Sciatic nerve (tissue), 2 donors: ENCODE measurements around the gene SEC31B. TPM values are rescaled to one million over a fixed set of nuclear protein-coding genes. Genes with fewer than 3 reads are reported as not detected.

Source experiments
- ATAC-seq: fragments of 200-7000 bp; cut with Tn5 transposase; one replicate; pipeline ENCODE4 v1.9.1; 2020; ENCODE audit warnings: mild to moderate bottlenecking, moderate library complexity
- DNase-seq: peaks from one replicate; pipeline ENCODE4 v3.0.0-alpha.2; 2020; ENCODE audit warnings: low spot score
- intact Hi-C: fragments of 100-400 bp; cut with DNase I; formaldehyde crosslinking; loops from one replicate; pipeline ENCODE4 v1.14.2; 2022
- total RNA-seq: library from RNA; stranded (reverse); fragmentation: NEBNext Ultra II Directional; extraction: Animal tissue kit (Norgen Biotek cat#: 25700); gene quantifications from one replicate; pipeline ENCODE4 v1.2.1, GENCODE V29; 2021
- donor health status: DM: no; HTN: no; CAD: no.
- donor health status: DM: no; HTN: no; CAD: no.

SEC31B gene
- total RNA-seq = 20.6 TPM

- DNase-seq (peak; percentile 64), ATAC-seq (peak; percentile 76)
- intact Hi-C loops = loop anchor here (10.0 kb wide), 2 partner anchors 85 to 185 kb away; partner anchors contain the start of gene PKD2L1
Measured at GRCh38 chr10:100519311-100520051, at the start of gene SEC31B. Gene SEC31B, minus strand, starts transcription at chr10:100519861. Its CDS starts 2,909 bp downstream, at chr10:100516952.

GRCh38 chr10:100568912-100569311, 49.3 kb upstream of the SEC31B start:
- no peak for DNase-seq
- intact Hi-C loops = loop anchor here (10.0 kb wide), 1 partner anchor 306 kb away; no protein-coding TSS in a partner anchor
- no peak for ATAC-seq

GRCh38 chr10:100567826-100568225, 48.2 kb upstream of the SEC31B start:
- intact Hi-C loops = loop anchor here (10.0 kb wide), 1 partner anchor 307 kb away; no protein-coding TSS in a partner anchor
- ATAC-seq (no peak), DNase-seq (peak; percentile 23)

- intact Hi-C loops = loop anchor here (10.0 kb wide), 1 partner anchor 308 kb away; no protein-coding TSS in a partner anchor
- ATAC-seq = no peak
- DNase-seq = no peak
Measured at GRCh38 chr10:100567249-100567648, 47.6 kb upstream of the SEC31B start.

- ATAC-seq (no peak), DNase-seq (no peak)
- intact Hi-C loops = loop anchor here (10.0 kb wide), 1 partner anchor 308 kb away; no protein-coding TSS in a partner anchor
Measured at GRCh38 chr10:100566561-100566960, 46.9 kb upstream of the SEC31B start.

- intact Hi-C loops = loop anchor here (10.0 kb wide), 1 partner anchor 309 kb away; no protein-coding TSS in a partner anchor
- DNase-seq = no peak
- ATAC-seq = no peak
Measured at GRCh38 chr10:100565206-100565985, 45.7 kb upstream of the SEC31B start.

GRCh38 chr10:100562008-100562672, 42.5 kb upstream of the SEC31B start:
- intact Hi-C loops = loop anchor here (10.0 kb wide), 1 partner anchor 313 kb away; no protein-coding TSS in a partner anchor

GRCh38 chr10:100561005-100561404, 41.3 kb upstream of the SEC31B start:
- intact Hi-C loops = loop anchor here (10.0 kb wide), 1 partner anchor 314 kb away; no protein-coding TSS in a partner anchor
- no peak for ATAC-seq
- DNase-seq = no peak

More at GRCh38 chr10:100562008-100562672, 42.5 kb upstream of the SEC31B start:
- DNase-seq (peak; percentile 66), ATAC-seq (peak; percentile 79)

GRCh38 chr10:100560248-100560647, 40.6 kb upstream of the SEC31B start:
- ATAC-seq = no peak
- no peak for DNase-seq
- intact Hi-C loops = loop anchor here (10.0 kb wide), 1 partner anchor 315 kb away; no protein-coding TSS in a partner anchor

GRCh38 chr10:100554902-100555301, 35.2 kb upstream of the SEC31B start:
- DNase-seq (no peak), ATAC-seq (no peak)
- intact Hi-C loops = no loop called here

GRCh38 chr10:100553929-100554328, 34.3 kb upstream of the SEC31B start:
- ATAC-seq (no peak), DNase-seq (no peak)
- intact Hi-C loops = no loop called here

GRCh38 chr10:100551738-100552137, 32.1 kb upstream of the SEC31B start:
- no peak for ATAC-seq
- DNase-seq = no peak
- intact Hi-C loops = no loop called here

GRCh38 chr10:100551196-100551595, 31.5 kb upstream of the SEC31B start:
- no peak for DNase-seq
- ATAC-seq = no peak
- intact Hi-C loops = no loop called here

GRCh38 chr10:100544950-100545349, 25.3 kb upstream of the SEC31B start:
- ATAC-seq (no peak), DNase-seq (no peak)
- intact Hi-C loops = no loop called here

GRCh38 chr10:100537475-100537874, 17.8 kb upstream of the SEC31B start:
- ATAC-seq (no peak), DNase-seq (no peak)
- intact Hi-C loops = no loop called here

GRCh38 chr10:100535715-100536353, 16.2 kb upstream of the SEC31B start, which contains the start of gene HIF1AN:
Gene HIF1AN, plus strand, starts transcription at chr10:100535943. Its CDS starts 16 bp downstream, at chr10:100535959.
- DNase-seq (peak; percentile 90), ATAC-seq (peak; percentile 99)
- intact Hi-C loops = no loop called here

GRCh38 chr10:100535338-100535714, 15.7 kb upstream of the SEC31B start:
- no peak for DNase-seq
- intact Hi-C loops = no loop called here
- no peak for ATAC-seq

- ATAC-seq (no peak), DNase-seq (no peak)
- intact Hi-C loops = no loop called here
Measured at GRCh38 chr10:100534726-100535125, 15.1 kb upstream of the SEC31B start.
